Right ventricle myocardium inferior (tissue), 1 donor: Measurements from ENCODE around the gene CCDC188. TPM values are rescaled to one million over a fixed set of nuclear protein-coding genes. Genes with fewer than 3 reads are reported as not detected.
"Not testable (repeated sequence)": the region's sequence is repeated elsewhere in the genome, so short reads cannot be mapped to it uniquely, and the experiment has no call there.

Experiments used
- ATAC-seq: fragments of 200-7000 bp; cut with Tn5 transposase; one replicate; pipeline ENCODE4 v1.9.1; 2020; ENCODE audit warnings: mild to moderate bottlenecking, moderate library complexity
- DNase-seq: peaks from one replicate; pipeline ENCODE4 v3.0.0; 2021; ENCODE audit errors: missing footprints
- intact Hi-C: fragments of 100-400 bp; cut with DNase I; formaldehyde crosslinking; loops from one replicate; pipeline ENCODE4 v1.11.0; 2022
- total RNA-seq: library from RNA; stranded (reverse); fragmentation: NEBNext Ultra II Directional; extraction: Animal tissue kit (Norgen Biotek cat#: 25700); gene quantifications from one replicate; pipeline ENCODE4 v1.2.1, GENCODE V29; 2021
- donor health status: DM: no; HTN: yes; CAD: no; lungs with severe emphysema.

Gene CCDC188
- total RNA-seq, 1 donor from 2014 or later = 0.32 TPM

DNA sequence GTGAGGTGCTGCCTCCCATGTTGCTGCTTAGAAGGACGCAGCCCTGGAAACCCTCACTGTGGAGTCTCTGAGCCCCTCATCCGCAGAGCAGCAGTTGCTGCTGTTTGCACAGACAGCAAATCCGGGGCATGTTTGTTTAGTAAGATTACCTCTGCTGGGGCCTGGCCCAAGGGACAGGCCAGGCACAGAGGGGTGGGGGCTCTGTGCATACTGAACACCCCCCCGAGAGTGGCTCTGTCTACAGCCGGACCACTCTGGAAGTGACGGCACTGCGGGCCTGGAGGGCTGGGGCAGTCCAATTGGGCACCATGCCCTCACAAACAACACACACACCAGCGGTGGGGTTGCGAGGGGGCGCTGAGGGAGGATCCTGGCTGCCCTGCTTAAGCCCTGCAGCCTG, 22.9 kb upstream of the CCDC188 start:
- DNase-seq = no peak
- no peak for ATAC-seq
- intact Hi-C loops = no loop called here

DNA sequence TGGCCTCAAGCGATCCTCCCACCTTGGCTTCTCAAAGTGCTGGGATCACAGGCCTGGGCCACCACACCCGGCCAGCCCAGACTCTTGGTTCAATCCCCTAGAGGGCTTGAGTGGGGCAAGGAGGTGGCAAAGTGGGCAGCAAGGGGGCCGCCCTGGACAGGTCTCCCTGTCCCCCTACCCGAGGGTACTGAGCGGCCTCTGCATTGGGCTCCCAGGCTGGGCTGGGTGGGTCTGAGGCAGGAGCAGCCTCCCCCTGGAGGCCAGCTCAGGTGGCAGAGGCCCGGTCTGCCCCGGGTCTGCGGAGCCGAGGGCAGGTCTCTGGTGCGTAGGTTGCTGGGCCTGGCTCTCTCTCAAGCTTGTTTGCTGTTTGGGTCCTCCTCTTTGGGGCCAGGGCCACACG, 22.4 kb upstream of the CCDC188 start:
- intact Hi-C loops = no loop called here
- ATAC-seq (no peak), DNase-seq (no peak)

- intact Hi-C loops = no loop called here
- ATAC-seq = no peak
- no peak for DNase-seq
Observed at GRCh38 chr22:20172141-20172613, 21.3 kb upstream of the CCDC188 start.

DNA sequence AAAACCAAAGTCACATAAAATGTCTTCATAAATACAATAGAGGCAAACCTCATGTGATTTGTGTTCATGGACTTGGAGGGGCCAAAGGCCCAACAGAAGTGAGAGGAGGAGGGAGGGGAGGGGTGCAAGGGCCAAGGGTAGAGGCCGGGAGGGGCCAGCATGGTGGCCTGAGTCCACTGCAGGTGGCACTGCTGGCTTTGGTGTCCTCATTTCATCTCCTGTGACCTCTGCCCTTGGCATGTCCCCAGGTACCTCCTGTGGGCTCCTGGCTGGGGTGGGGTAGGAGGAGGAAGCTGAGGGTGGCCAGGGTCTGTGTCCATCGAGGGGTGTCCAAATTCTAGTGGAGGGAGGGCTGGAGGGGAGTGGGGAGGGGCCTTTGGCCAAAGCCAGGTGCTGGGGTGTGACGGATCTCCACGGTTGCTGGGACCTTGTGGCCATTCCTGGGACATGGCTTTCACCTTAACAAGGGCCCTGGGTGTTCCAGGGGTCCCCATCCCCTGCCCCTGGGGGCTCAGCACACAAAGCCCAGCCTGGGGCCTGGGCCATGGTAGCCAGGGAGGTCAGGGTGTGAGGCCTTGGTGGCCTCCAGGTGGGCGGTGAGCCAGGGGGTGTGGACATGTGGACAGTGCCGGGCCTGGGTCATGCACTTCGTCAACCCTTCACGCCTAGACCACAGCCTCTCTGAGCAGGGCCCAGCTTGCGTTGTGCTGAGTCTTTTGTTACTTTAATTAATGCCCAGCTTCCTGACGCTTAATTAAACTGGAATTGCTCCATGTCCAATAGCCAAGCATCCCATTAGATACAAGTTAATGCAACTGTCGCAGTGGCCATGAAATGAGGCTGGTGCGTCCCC, 20.7 kb upstream of the CCDC188 start:
- DNase-seq (no peak), ATAC-seq (no peak)
- intact Hi-C loops = no loop called here

- intact Hi-C loops = no loop called here
- ATAC-seq (no peak), DNase-seq (no peak)
Observed at GRCh38 chr22:20170170-20170569, 19.3 kb upstream of the CCDC188 start.

DNA sequence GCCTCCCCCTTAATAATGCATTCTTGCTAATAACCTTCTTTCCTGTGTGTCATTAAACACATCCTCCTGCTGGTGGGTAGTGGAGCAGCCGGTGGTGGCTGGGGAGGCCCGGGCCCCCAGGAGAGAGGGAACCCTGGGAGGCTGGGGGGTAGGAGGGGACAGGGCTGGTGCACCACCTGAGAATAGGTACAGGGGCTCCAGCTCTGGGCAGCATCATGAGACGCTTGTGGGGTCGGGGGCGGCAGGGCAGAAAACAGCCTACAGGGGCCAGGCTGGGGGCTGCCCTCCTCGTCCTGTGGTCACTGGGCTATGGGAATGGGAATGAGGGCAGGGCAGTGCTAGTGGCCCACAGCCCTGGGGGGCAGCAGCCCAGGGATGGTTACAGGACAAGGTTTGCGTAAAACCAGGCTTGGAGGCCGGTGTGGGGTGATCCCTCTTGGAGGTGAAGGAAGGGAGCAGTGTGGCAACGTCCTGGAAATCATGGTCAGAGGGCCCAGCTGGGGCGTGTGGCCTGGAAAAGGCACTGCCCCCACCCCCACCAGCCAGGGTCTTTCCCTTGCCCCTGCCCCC, 18.5 kb upstream of the CCDC188 start:
- no peak for DNase-seq
- ATAC-seq = no peak
- intact Hi-C loops = no loop called here

DNA sequence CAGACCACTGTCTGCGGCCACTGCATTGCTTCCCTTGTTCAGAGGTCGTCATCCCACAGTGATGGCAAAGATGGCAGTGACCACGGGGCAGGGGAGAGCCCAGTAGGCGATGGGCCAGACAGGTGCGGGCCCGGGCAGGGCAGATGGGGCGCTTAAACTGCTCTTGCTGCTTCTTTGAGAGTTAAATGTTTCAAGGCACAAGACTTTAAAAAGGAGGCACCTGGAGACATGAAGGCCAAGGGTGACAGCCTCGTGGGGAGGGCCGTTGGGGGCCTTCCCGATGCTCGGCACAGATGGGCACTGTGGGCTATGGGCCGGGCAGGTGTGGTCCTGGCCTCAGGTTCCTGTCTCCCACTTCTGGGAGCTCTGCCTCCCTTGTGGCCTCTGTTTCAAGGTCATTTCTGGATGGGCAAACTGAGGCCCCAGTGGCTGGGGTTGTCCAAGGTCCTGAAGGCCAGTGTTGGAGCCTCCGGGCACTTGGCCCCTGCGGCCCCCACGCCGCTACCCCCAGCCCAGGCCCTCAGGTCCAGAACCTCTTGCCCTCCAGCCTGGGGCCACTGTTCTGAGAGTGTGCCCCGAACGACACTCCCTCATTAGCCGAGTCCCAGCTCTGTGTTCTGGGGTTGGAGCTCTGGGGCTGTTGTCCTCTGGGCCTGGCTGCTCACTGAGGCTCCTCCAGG, 16.9 kb upstream of the CCDC188 start:
- no peak for ATAC-seq
- no peak for DNase-seq
- intact Hi-C loops = no loop called here

GRCh38 chr22:20166703-20167102, 15.8 kb upstream of the CCDC188 start:
- ATAC-seq = no peak
- no peak for DNase-seq
- intact Hi-C loops = no loop called here

DNA sequence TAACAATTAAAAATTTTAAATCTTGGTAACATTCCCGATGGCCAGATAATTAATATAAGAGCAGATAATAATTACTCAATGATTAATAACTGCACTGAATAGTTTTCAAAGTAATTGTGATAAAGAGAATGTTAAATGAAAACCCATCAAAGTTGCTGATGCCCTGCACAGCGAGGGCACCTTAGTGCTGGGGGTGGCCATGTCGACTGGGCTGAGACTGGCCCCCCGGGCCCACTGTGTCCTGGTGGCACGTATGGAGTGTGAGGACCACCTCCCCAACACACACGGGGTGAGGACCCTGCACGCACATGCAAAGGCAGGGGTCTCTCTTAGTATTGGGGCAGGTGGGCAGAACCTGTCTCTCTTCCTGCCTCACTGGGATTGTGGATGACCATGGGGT, 15.1 kb upstream of the CCDC188 start:
- ATAC-seq (no peak), DNase-seq (no peak)
- intact Hi-C loops = no loop called here

GRCh38 chr22:20165421-20165820, 14.6 kb upstream of the CCDC188 start:
- DNase-seq = no peak
- ATAC-seq = no peak
- intact Hi-C loops = no loop called here

- DNase-seq = no peak
- intact Hi-C loops = no loop called here
- no peak for ATAC-seq
Observed at GRCh38 chr22:20164863-20165262, 14.0 kb upstream of the CCDC188 start.

- intact Hi-C loops = no loop called here
Observed at GRCh38 chr22:20160041-20160440, 9.2 kb upstream of the CCDC188 start.

DNA sequence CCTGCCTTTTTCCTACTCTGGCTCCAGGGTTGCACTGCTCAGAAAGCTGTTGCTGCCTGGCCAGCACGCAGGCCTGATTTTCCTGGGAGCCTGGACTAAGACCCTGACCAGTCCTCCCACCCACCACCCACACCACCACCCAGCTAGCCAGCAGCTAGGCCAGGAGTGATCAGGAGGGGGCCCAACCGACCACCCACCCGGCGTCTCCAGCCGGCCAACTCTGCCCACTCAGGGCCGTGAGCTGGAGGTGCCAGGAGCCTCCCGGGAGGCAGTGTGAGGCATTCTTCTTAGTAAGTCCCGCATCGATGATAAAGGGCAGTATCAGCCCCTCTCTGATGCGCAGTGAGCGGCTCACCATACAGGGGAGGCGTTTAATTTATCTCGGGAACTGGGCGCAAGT, 8.7 kb upstream of the CCDC188 start:
- DNase-seq, intact Hi-C loops, ATAC-seq: not testable (repeated sequence)

More at GRCh38 chr22:20160041-20160440, 9.2 kb upstream of the CCDC188 start:
- ATAC-seq (no peak), DNase-seq (no peak)

- no peak for DNase-seq
- intact Hi-C loops = no loop called here
- ATAC-seq = no peak
Observed at GRCh38 chr22:20159076-20159475, 8.2 kb upstream of the CCDC188 start.

GRCh38 chr22:20158391-20159036, 7.7 kb upstream of the CCDC188 start:
- ATAC-seq = no peak
- DNase-seq = no peak
- intact Hi-C loops = no loop called here

DNA sequence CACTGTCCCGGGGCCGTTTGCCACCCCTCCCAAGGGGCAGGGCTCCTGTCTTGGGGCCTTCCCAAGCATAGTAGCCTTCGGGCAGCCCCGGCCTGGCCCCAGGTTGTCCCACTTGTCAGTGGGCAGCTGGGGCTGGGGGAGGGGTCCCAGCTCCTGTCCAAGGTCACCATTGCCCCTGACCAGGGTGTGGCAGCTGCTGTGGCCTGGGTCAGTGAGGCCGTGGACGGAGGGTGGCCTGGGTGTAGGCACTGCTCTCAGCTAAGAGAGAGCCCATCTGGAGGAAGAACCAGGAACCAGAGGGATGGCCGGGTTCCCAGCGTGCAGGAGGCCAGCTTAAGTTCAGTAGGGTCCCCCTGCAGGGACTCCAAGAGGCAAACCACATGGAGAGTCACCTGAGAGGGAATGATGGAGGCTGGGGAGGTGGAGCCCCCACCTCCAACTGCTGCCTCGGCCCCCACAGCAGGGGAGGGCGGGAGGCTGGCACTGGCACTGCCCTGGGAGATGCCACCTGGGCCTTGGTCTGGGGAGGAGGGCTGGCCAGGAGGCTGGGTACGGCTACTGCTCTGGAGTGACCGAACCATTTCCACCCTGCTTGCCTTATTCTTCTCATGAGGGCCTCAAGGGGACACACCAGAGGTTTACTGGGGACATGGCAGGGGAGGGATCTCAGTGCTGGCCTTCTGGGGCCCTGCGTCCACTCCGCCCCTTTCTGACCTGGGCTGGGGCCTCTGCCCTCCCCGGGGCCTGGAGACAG, 6.8 kb upstream of the CCDC188 start:
- no peak for ATAC-seq
- intact Hi-C loops = loop anchor here (1.0 kb wide), 2 partner anchors 111 to 128 kb away; partner anchors contain the start of gene RTN4R
- DNase-seq = no peak

DNA sequence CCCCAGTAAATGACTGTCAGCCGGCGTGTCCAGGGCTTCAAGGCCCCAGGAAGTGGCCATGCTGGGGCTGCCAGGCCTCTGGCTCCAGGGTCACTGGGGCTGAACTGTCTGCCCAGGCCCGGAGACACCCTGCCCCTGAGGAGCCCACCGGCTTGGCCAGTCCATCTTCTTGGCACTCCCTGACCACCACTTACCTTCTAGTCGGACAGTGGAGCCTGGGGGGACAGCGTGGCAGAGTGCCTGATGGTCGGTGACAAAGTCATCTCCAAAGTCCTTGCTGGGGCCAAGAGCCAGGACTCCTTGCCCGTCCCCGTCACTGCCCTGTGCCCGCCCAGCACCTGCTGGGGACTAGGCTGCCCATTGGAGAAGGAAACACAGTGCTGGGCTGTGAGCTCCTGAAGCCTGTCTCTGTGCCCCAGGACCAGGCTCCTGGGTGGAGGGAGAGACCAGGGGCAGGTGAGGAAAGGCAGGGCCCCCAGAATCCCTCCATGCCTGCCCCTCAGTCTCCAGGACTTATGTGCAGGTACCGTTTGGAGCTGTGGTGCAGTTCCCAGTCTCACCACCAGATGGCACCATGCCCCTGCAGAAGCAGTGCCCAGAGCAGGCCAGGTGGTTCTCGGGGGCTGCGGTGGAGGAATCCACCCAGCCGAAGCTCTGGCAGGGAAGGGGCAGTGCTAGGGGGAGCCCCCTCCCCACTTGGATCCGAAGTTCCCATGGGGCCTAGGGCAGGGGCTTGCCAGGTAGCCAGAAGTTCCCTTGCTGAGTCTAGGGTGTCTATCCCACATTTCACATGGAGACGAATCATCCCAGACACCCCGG, 6.0 kb upstream of the CCDC188 start:
- ATAC-seq (peak; percentile 60), DNase-seq (peak; percentile 86)
- intact Hi-C loops = loop anchor here (1.0 kb wide), 2 partner anchors 111 to 128 kb away; partner anchors contain the start of gene RTN4R

DNA sequence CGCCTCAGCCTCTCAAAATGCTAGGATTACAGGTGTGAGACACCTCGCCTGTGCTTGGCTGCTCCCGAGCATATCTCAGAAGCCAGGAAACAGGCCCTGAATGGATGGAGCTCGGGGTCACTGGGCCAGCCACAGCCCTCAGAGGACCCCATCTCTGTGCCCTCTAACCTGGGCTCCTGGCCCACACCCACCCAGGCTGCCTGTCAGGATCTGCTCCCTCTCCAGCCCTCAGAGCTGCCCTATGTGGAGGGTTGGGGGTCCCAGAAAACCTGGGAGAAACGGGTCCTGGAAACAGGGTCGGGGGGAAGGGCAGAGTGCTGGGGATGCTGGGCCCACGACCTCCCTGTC, 5.2 kb upstream of the CCDC188 start:
- DNase-seq (no peak), ATAC-seq (no peak)
- intact Hi-C loops = no loop called here
